ENCODE data around the gene SLC8A3. TPM values are rescaled to one million over a fixed set of nuclear protein-coding genes. Genes with fewer than 3 reads are reported as not detected.

The SLC8A3 gene
- total and polyA plus RNA-seq, 2 donors (not counting 3 experiments of a cell fraction or from before 2014, with no cell fraction given): not detected

- H3K36me3 ChIP-seq (ENCODE audit: control insufficient read depth in 2 of 2, extremely low read depth in 1 of 2, insufficient read depth in 2 of 2, low read length in 2 of 2): no peaks in the 10 kb centered on the region
- no peaks in the 10 kb centered on the region for H3K9me3 ChIP-seq (replicated peaks; ENCODE audit: control insufficient read depth, insufficient read depth, low read length)
- FAIRE-seq (no peak), DNase-seq (ENCODE audit: low read depth, low spot score) (no peak)
- H3K79me2 ChIP-seq (ENCODE audit: control insufficient read depth, insufficient read depth, low read length): no peaks in the 10 kb centered on the region
- no peaks in the 10 kb centered on the region for H3K9me1 ChIP-seq (replicated peaks; ENCODE audit: control insufficient read depth, extremely low read depth, insufficient read depth, low read length)
- H3K4me2 ChIP-seq (ENCODE audit: insufficient read depth, low read length): no peak overlapping the region
- H4K20me1 ChIP-seq (replicated peaks; ENCODE audit: control insufficient read depth, extremely low read depth, insufficient read depth, low read length): no peaks in the 10 kb centered on the region
- no TSS peak for BruUV-seq (replicated peaks)
- no peaks in the 10 kb centered on the region for H3K4me1 ChIP-seq (ENCODE audit: control insufficient read depth, extremely low read depth, insufficient read depth, low read length)
- H3K27ac ChIP-seq (ENCODE audit: insufficient read depth, low read depth, low read length): no peak overlapping the region
- TF ChIP-seq JUN (IDR thresholded peaks at IDR 0.05; ENCODE audit: borderline replicate concordance, insufficient read depth, insufficient read length, low read depth) (no peak), POLR2AphosphoS5 (IDR thresholded peaks at IDR 0.05; ENCODE audit: insufficient read depth, low read depth, low read length) (no peak), FOS (IDR thresholded peaks at IDR 0.05; ENCODE audit: borderline replicate concordance, insufficient read depth, low read length) (no peak), GATA2 (IDR thresholded peaks at IDR 0.05; ENCODE audit: insufficient read depth, insufficient read length, low read depth, low read length) (no peak), POLR2A (IDR thresholded peaks at IDR 0.05; ENCODE audit: low read depth, low read length) (no peak), CTCF (IDR thresholded peaks at IDR 0.05; ENCODE audit: extremely low read depth in 1 of 2, insufficient read depth in 1 of 2, low read depth in 1 of 2, low read length in 2 of 2) (no peak), MAX (IDR thresholded peaks at IDR 0.05; ENCODE audit: insufficient read depth, insufficient read length) (no peak), MYC (IDR thresholded peaks at IDR 0.05; ENCODE audit: low read depth, low read length) (no peak), EZH2 (IDR thresholded peaks at IDR 0.05; ENCODE audit: borderline replicate concordance, low read depth, low read length, severe bottlenecking) (no peak)
- intact Hi-C loops (cut with micrococcal nuclease): no loop called here
- POLR2A ChIA-PET: no interaction called here
- H3K27me3 ChIP-seq (ENCODE audit: control insufficient read depth in 2 of 2, insufficient read depth in 2 of 2, low read length in 2 of 2): no peaks in the 10 kb centered on the region
- H3K4me3 ChIP-seq (replicated peaks in 1 of 3; ENCODE audit: insufficient read depth in 1 of 3, low read depth in 1 of 3, low read length in 3 of 3): no peak overlapping the region
- H2AFZ ChIP-seq (ENCODE audit: low read depth, low read length): no peak overlapping the region
- H3K9ac ChIP-seq (replicated peaks; ENCODE audit: extremely low read depth, insufficient read depth, low read length): no peak overlapping the region
- CTCF ChIA-PET: no interaction called here
- dilution Hi-C loops (cut with MboI; ENCODE audit: extremely low pct_ligation_motif_present, low sequenced_read_pairs): no loop called here
Measured at GRCh38 chr14:70148351-70148750, 40.4 kb downstream of the SLC8A3 start.

Data from endothelial cell of umbilical vein (primary cell).